Astrocyte of the hippocampus (primary cell): ENCODE measurements around the gene SEC24D.
A peak's percentile ranks its signal among the peaks of the same experiment; 100 is the strongest.

Experiments used
- DNase-seq: peaks from one replicate; pipeline ENCODE4 v3.0.0; 2011; ENCODE audit warnings: low read depth, low spot score

Gene SEC24D

GRCh38 chr4:118718511-118719170, 117.3 kb downstream of the SEC24D start:
- DNase-seq: no peak

GRCh38 chr4:118716304-118716703, 119.6 kb downstream of the SEC24D start:
- no peak for DNase-seq

DNA sequence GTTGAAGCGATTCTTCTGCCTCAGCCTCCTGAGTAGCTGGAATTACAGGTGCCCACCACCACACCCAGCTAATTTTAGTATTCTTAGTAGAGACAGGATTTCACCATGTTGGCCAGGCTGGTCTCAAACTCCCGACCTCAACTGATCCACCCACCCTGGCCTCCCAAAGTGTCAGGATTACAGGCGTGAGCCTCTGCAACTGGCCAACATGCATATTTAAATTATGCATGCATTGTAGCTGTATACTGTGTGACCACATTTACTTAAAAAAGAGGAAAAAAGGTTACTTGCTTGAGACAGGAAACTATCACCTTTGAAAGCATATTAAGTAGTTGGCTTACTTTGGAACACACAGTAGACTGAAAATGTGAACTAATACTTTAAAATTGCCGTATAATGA, 121.2 kb downstream of the SEC24D start:
- DNase-seq: no peak

GRCh38 chr4:118712872-118713271, 123.1 kb downstream of the SEC24D start:
- DNase-seq: no peak

DNA sequence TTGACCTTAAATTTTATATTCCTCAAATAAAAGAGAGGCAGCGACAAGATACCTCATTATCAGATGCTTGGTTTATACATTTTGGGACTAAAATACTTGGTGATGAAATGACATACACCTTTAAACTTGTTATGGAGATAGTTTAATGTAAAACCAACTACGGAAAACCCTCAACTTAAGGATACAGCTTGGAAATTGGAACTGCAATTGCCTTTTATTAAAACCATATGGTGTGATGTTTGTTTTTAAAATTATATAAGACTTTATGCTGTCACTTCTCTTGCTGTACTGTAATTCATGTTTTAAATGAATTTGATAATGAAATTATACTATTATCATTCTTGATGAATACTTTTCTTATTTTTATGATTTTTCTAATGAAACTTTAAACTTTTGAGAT, 124.9 kb downstream of the SEC24D start:
- DNase-seq: no peak

GRCh38 chr4:118703118-118703517, 132.8 kb downstream of the SEC24D start:
- no peak for DNase-seq

DNA sequence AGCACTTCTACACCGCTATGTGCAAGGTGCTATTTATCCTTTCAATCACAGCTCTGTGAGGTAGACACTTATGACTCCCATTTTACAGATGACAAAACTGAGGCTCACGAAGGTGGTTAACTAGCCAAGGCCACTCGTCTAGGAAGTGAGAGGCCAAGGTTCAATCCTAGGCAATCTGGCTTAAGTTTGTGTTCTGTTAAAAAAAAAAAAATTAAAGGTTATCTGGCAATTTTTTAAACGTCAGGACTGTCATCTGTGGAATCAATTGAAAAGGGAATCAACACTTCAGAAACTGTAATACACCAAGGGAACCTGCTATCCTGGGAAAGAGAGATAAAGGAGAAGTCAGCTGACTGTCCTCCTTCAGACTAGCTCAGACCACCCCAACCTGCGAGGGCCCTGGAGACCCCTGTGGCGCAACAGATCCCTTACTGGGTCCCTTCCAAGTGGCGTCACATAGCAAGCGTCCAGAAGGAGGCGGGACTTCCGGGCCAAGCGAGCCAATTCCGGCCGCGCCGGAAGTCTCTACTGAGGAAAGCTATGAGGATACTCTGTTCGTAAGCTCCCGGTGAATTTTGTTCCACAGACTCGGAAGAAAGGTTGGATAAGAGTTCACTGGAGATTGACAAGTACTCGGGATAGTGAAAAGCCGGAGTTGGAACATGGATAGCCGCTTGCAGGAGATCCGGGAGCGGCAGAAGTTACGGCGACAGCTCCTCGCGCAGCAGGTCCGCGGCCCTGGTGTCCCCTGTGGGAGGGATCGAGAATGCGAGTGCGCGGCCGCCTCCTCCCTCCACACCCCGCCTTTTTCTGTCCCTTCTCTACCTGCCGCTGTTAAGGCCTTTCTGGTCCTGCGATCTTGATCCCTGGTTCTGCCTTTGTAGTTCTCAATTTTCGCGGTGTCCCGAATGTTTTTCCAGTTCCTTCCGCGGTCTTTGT, 150.8 kb downstream of the SEC24D start, which contains the start of gene METTL14:
METTL14 (plus strand) TSS at position 520 of the 939 bp plus-strand sequence; CDS start at position 663, 143 bp downstream.
- peak; percentile 96 for DNase-seq

- no peak for DNase-seq
Measured at GRCh38 chr4:118683513-118683912, 152.4 kb downstream of the SEC24D start.

- peak; percentile 14 for DNase-seq
Measured at GRCh38 chr4:118682928-118683327, 153.0 kb downstream of the SEC24D start.

DNA sequence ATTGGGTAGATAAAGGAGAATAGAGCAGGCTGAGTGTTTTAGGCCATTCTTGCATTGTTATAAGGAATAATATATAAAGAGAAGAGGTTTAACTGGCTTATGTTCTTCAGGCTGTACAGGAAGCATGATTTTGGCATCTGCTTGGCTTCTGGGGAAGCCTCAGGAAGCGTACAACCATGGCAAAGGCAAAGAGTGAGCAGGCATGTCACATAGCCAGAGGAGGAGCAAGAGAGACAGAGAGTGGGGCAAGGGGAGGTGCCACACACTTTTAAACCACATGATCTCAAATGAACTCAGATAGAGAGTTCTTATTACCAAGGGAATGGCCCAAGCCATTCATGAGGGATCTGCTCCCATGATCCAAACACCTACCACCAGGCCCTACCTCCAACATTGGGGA, 155.1 kb downstream of the SEC24D start:
- DNase-seq: no peak

DNA sequence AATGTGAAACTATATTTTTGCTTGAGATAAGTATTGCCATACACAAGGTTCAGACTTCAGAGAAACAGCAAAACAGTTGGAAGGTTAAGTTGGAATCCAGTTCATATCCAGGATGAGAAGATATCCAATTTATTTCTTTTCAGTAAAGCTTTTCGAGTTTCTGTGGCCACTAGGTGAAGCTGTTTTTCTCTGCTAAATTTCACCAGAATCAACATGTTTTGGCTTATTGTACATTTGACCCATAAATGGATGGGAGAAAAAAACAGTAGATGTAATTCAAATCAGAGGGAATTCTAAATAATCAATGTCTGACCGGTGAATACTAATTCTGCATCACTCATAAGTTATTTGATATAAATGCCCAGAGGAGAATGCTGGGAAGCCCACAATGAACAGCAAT, 159.8 kb downstream of the SEC24D start:
- no peak for DNase-seq
